Measurements from ENCODE around the gene SUPT7L. TPM values are rescaled to one million over a fixed set of nuclear protein-coding genes. Genes with fewer than 3 reads are reported as not detected.

SUPT7L gene
- total RNA-seq, 2 experiments from 2014 or later: 30.1 to 30.8 TPM

GRCh38 chr2:27655155-27655951 lies 8.1 kb downstream of the SUPT7L start:
- Mint-ChIP-seq H3K27ac (no peak overlapping the region), H3K9me3 (ENCODE audit: insufficient read depth) (no peaks in the 10 kb centered on the region), H3K4me1 (ENCODE audit: low read depth) (peaks cover 6% of the 10 kb centered on the region), H3K4me3 (no peak overlapping the region), H3K27me3 (ENCODE audit: low read depth) (no peaks in the 10 kb centered on the region), H3K36me3 (ENCODE audit: low read depth) (peaks cover 62% of the 10 kb centered on the region)
- POLR2A ChIA-PET: interaction anchor here (0.7 kb wide), 1 partner anchor 8 kb away, joined by 4 read pairs; the partner anchor contains the start of genes SLC4A1AP and SUPT7L
- CTCF ChIA-PET: interaction anchor here (1.2 to 2.7 kb wide), 2 partner anchors 8 to 28 kb away, joined by 3 to 13 read pairs; no protein-coding TSS in a partner anchor
- DNase-seq: no peak
- no peak for ATAC-seq

- Mint-ChIP-seq H3K27me3 (ENCODE audit: low read depth) (no peaks in the 10 kb centered on the region), H3K4me1 (ENCODE audit: low read depth) (no peaks in the 10 kb centered on the region), H3K36me3 (ENCODE audit: low read depth) (peaks cover 60% of the 10 kb centered on the region), H3K27ac (no peak overlapping the region), H3K9me3 (ENCODE audit: insufficient read depth) (no peaks in the 10 kb centered on the region), H3K4me3 (no peak overlapping the region)
- ChIA-PET CTCF (interaction anchor here (2.3 kb wide), 1 partner anchor 30 kb away, joined by 6 read pairs; no protein-coding TSS in a partner anchor), POLR2A (interaction anchor here (0.6 to 1.1 kb wide), 3 partner anchors 10 to 1120 kb away, joined by 3 read pairs; partner anchors contain the start of genes SLC4A1AP and SUPT7L)
- DNase-seq (no peak), ATAC-seq (peak; percentile 8)
Observed at GRCh38 chr2:27653397-27653796, 10.0 kb downstream of the SUPT7L start.

DNA sequence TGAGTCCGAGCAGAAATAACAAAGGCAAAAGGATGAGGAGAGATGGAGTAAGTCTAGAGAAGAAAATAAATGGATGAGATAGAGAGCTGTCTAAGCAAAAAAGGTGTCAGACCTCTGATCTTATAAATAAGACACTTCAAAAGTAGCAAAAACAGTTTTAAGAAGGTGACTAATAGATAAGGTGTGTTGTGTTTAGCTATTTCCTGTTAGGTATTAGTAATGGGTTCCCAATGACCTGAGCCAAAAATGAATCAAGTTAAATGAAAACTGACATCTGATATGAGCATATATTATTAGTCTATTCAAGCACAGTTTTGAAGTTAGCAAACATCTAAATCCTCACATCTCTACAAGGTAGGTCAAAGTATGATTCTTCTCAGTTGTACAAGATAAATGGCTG lies 10.6 kb downstream of the SUPT7L start:
- Mint-ChIP-seq H3K27me3 (ENCODE audit: low read depth) (no peaks in the 10 kb centered on the region), H3K36me3 (ENCODE audit: low read depth) (peaks cover 60% of the 10 kb centered on the region), H3K27ac (no peak overlapping the region), H3K4me3 (no peak overlapping the region), H3K9me3 (ENCODE audit: insufficient read depth) (no peaks in the 10 kb centered on the region), H3K4me1 (ENCODE audit: low read depth) (no peaks in the 10 kb centered on the region)
- CTCF ChIA-PET: interaction anchor here (2.3 kb wide), 1 partner anchor 31 kb away, joined by 6 read pairs; no protein-coding TSS in a partner anchor
- ATAC-seq (no peak), DNase-seq (no peak)
- POLR2A ChIA-PET: interaction anchor here (1.1 kb wide), 1 partner anchor 11 kb away, joined by 3 read pairs; the partner anchor contains the start of genes SLC4A1AP and SUPT7L

DNA sequence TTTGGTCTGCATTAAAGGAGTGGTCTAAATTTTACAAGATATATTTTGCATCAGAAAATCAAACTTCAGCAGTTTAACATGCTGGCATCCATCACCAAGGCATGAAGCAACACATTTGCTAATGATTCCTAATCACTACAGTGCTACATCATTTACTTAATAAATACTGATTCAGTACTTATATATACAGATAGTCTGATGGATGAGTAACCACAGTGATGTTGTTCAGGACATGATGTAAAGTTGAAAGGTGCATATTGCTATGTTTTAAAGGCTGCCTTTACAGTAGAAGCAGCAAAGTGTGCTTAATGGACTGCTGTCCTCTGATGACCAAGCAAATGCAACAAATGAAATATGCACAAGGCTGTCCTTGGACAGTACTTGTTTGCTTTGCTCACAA lies 11.1 kb downstream of the SUPT7L start:
- no peaks in the 10 kb centered on the region for H3K27me3 Mint-ChIP-seq (ENCODE audit: low read depth)
- POLR2A ChIA-PET: interaction anchor here (1.6 kb wide), 1 partner anchor 11 kb away, joined by 4 read pairs; the partner anchor contains the start of gene SUPT7L
- H3K27ac Mint-ChIP-seq: no peak overlapping the region
- peaks cover 62% of the 10 kb centered on the region for H3K36me3 Mint-ChIP-seq (ENCODE audit: low read depth)
- H3K9me3 Mint-ChIP-seq (ENCODE audit: insufficient read depth): no peaks in the 10 kb centered on the region
- no peaks in the 10 kb centered on the region for H3K4me1 Mint-ChIP-seq (ENCODE audit: low read depth)
- ATAC-seq (no peak), DNase-seq (no peak)
- no peak overlapping the region for H3K4me3 Mint-ChIP-seq
- CTCF ChIA-PET: interaction anchor here (2.3 kb wide), 1 partner anchor 31 kb away, joined by 6 read pairs; no protein-coding TSS in a partner anchor

DNA sequence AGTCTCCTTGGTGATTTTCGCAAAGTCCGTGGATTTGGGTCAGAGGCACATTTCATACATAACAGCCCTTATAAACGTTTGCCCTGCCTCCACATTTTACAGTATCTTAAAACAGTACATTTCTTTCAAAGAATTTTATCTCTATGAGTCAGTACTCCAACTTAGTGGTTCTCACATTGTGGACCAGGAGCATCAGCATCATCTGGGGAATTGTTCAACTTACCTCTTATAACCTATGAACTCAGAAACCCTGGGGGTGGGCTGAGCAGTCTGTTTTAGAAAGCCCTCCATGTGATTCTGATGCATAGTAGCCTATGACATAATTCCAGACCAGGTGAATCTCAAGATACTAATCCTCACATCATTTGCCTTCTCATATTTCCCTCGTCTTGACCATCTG lies 12.4 kb downstream of the SUPT7L start:
- no peak for DNase-seq
- Mint-ChIP-seq H3K4me1 (ENCODE audit: low read depth) (no peaks in the 10 kb centered on the region), H3K9me3 (ENCODE audit: insufficient read depth) (no peaks in the 10 kb centered on the region), H3K4me3 (no peak overlapping the region), H3K36me3 (ENCODE audit: low read depth) (peaks cover 62% of the 10 kb centered on the region), H3K27ac (no peak overlapping the region), H3K27me3 (ENCODE audit: low read depth) (no peaks in the 10 kb centered on the region)
- no peak for ATAC-seq
- ChIA-PET POLR2A (interaction anchor here (1.6 kb wide), 1 partner anchor 12 kb away, joined by 4 read pairs; the partner anchor contains the start of gene SUPT7L), CTCF (interaction anchor here (1.1 to 1.4 kb wide), 2 partner anchors 12 to 33 kb away, joined by 3 to 5 read pairs; partner anchors contain the start of genes SLC4A1AP and SUPT7L)

- peaks cover 45% of the 10 kb centered on the region for H3K36me3 Mint-ChIP-seq (ENCODE audit: low read depth)
- H3K9me3 Mint-ChIP-seq (ENCODE audit: insufficient read depth): no peaks in the 10 kb centered on the region
- H3K27me3 Mint-ChIP-seq (ENCODE audit: low read depth): no peaks in the 10 kb centered on the region
- H3K27ac Mint-ChIP-seq: peak overlapping the region; percentile 41
- DNase-seq (no peak), ATAC-seq (no peak)
- H3K4me3 Mint-ChIP-seq: no peak overlapping the region
- CTCF ChIA-PET: interaction anchor here (1.0 to 2.5 kb wide), 2 partner anchors 8 to 36 kb away, joined by 3 to 12 read pairs; no protein-coding TSS in a partner anchor
- POLR2A ChIA-PET: interaction anchor here (1.0 to 1.9 kb wide), 2 partner anchors 16 to 63 kb away, joined by 3 to 5 read pairs; partner anchors contain the start of genes SLC4A1AP and SUPT7L
- no peaks in the 10 kb centered on the region for H3K4me1 Mint-ChIP-seq (ENCODE audit: low read depth)
Observed at GRCh38 chr2:27647737-27648136, 15.7 kb downstream of the SUPT7L start.

GRCh38 chr2:27647289-27647688 lies 16.1 kb downstream of the SUPT7L start:
- Mint-ChIP-seq H3K4me1 (ENCODE audit: low read depth) (no peaks in the 10 kb centered on the region), H3K36me3 (ENCODE audit: low read depth) (peaks cover 42% of the 10 kb centered on the region), H3K4me3 (no peak overlapping the region), H3K27ac (peak overlapping the region; percentile 41), H3K27me3 (ENCODE audit: low read depth) (no peaks in the 10 kb centered on the region), H3K9me3 (ENCODE audit: insufficient read depth) (no peaks in the 10 kb centered on the region)
- ChIA-PET POLR2A (interaction anchor here (1.0 to 2.1 kb wide), 3 partner anchors 16 to 62 kb away, joined by 3 to 5 read pairs (median 5); partner anchors contain the start of genes SLC4A1AP and SUPT7L), CTCF (interaction anchor here (1.0 to 2.5 kb wide), 3 partner anchors 8 to 36 kb away, joined by 3 to 12 read pairs (median 5); no protein-coding TSS in a partner anchor)
- no peak for ATAC-seq
- DNase-seq: no peak

DNA sequence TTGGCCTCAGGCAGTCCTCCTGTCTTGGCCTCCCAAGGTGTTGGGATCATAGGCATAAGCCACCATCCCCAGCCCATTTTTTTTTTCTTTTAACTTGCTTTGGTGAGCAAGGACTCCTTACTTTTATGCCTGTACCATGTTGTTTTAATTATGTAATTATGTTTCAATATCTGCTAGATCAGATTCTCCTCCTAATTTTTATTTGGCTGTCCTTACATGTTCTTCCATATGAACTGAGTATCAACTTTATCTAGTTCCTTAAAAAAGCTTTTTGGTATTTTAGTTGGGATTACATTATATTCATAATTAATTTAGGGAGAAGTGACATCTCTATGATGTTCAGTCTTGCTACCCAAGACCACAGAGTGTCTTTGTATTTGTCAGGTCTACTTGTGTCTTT lies 18.2 kb downstream of the SUPT7L start:
- DNase-seq (no peak), ATAC-seq (no peak)
- Mint-ChIP-seq H3K4me1 (ENCODE audit: low read depth) (no peaks in the 10 kb centered on the region), H3K36me3 (ENCODE audit: low read depth) (peaks cover 48% of the 10 kb centered on the region), H3K9me3 (ENCODE audit: insufficient read depth) (no peaks in the 10 kb centered on the region), H3K27ac (no peak overlapping the region), H3K27me3 (ENCODE audit: low read depth) (no peaks in the 10 kb centered on the region), H3K4me3 (no peak overlapping the region)
- ChIA-PET POLR2A (interaction anchor here (2.1 kb wide), 1 partner anchor 19 kb away, joined by 5 read pairs; the partner anchor contains the start of genes SLC4A1AP and SUPT7L), CTCF (interaction anchor here (0.7 kb wide), 1 partner anchor 234 kb away, joined by 3 read pairs; no protein-coding TSS in a partner anchor)

GRCh38 chr2:27640722-27641245 lies 22.6 kb downstream of the SUPT7L start:
- POLR2A ChIA-PET: interaction anchor here (1.1 kb wide), 1 partner anchor 13 kb away, joined by 3 read pairs; no protein-coding TSS in a partner anchor
- DNase-seq (no peak), ATAC-seq (no peak)
- no peak overlapping the region for H3K27ac Mint-ChIP-seq
- no peak overlapping the region for H3K4me3 Mint-ChIP-seq
- peaks cover 19% of the 10 kb centered on the region for H3K4me1 Mint-ChIP-seq (ENCODE audit: low read depth)
- H3K36me3 Mint-ChIP-seq (ENCODE audit: low read depth): peaks cover 54% of the 10 kb centered on the region
- H3K9me3 Mint-ChIP-seq (ENCODE audit: insufficient read depth): no peaks in the 10 kb centered on the region
- H3K27me3 Mint-ChIP-seq (ENCODE audit: low read depth): no peaks in the 10 kb centered on the region
- CTCF ChIA-PET: interaction anchor here (4.1 kb wide), 1 partner anchor 43 kb away, joined by 24 read pairs; no protein-coding TSS in a partner anchor

DNA sequence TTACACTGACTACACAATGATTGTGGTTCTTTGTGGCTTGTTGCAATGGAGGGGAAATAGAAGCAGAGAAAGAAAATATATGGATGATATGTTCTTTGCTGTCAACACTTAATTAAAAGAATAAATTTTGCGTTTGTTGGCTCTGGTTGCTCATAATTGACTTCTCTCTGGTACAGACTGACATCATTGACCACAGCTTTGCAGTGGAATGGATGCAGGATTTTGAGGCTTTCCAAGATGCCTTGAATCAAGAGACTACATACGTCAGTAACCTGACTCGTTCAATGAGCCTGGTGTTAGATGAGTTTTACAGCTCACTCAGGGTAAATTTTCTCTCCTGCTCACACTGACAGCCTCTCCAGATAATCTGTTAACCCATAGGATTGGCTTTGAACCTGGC lies 24.7 kb downstream of the SUPT7L start:
- ATAC-seq (no peak), DNase-seq (no peak)
- no peaks in the 10 kb centered on the region for H3K27me3 Mint-ChIP-seq (ENCODE audit: low read depth)
- H3K9me3 Mint-ChIP-seq (ENCODE audit: insufficient read depth): no peaks in the 10 kb centered on the region
- H3K27ac Mint-ChIP-seq: peak overlapping the region; percentile 83
- ChIA-PET POLR2A (interaction anchor here (1.0 to 1.5 kb wide), 3 partner anchors 11 to 229 kb away, joined by 3 to 5 read pairs (median 4); partner anchors contain the start of genes CCDC121, GPN1, PPM1G and SLC4A1AP), CTCF (interaction anchor here (1.5 to 4.1 kb wide), 2 partner anchors 8 to 45 kb away, joined by 5 to 24 read pairs; no protein-coding TSS in a partner anchor)
- H3K36me3 Mint-ChIP-seq (ENCODE audit: low read depth): peaks cover 62% of the 10 kb centered on the region
- peaks cover 21% of the 10 kb centered on the region for H3K4me1 Mint-ChIP-seq (ENCODE audit: low read depth)
- H3K4me3 Mint-ChIP-seq: no peak overlapping the region

DNA sequence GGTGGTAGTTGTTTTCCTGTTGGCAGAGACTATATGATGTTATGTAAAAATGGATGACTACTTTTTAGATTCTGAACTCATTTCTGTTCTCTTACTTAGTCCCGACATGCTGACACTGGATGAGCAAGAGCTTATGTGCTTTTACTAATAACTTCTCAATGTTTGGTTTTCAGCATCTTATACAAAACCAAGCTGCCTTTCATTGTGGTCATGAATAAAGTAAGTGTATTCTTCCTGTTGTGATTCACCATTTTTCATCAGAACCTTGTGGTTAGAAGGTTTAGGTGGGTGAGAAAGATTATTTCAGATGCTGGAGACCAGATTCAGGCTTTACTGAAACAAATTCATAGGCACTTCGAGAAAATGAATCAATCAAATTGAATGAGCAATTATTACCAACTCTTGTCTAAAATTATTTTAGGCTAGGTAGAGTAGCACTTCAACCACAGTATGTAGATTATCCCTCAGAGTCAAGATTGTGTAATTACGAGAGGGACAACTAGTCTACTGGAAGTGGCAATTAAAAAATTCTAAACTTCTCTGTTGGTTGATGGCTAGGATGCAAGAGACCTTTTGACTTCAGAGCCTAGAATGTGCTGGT lies 25.3 kb downstream of the SUPT7L start:
- peak overlapping the region; percentile 83 for H3K27ac Mint-ChIP-seq
- no peaks in the 10 kb centered on the region for H3K9me3 Mint-ChIP-seq (ENCODE audit: insufficient read depth)
- peaks cover 63% of the 10 kb centered on the region for H3K36me3 Mint-ChIP-seq (ENCODE audit: low read depth)
- H3K4me3 Mint-ChIP-seq: peak overlapping the region; percentile 46
- H3K27me3 Mint-ChIP-seq (ENCODE audit: low read depth): no peaks in the 10 kb centered on the region
- ChIA-PET CTCF (interaction anchor here (1.5 to 4.1 kb wide), 2 partner anchors 9 to 46 kb away, joined by 5 to 24 read pairs; no protein-coding TSS in a partner anchor), POLR2A (interaction anchor here (1.0 to 1.5 kb wide), 3 partner anchors 10 to 228 kb away, joined by 3 to 5 read pairs (median 4); partner anchors contain the start of genes CCDC121, GPN1, PPM1G and SLC4A1AP)
- DNase-seq (no peak), ATAC-seq (peak; percentile 83)
- H3K4me1 Mint-ChIP-seq (ENCODE audit: low read depth): peaks cover 21% of the 10 kb centered on the region

Data from activated CD8-positive, alpha-beta T cell treated with anti-CD3 and anti-CD28 coated beads, Interleukin-2, amount 10 ng/mL, durations not matched to agents 7 days and 5 days (primary cell).